HG03135 (cell line): ENCODE data around the gene SLC2A4RG.
"Not testable (repeated sequence)": the region's sequence is repeated elsewhere in the genome, so short reads cannot be mapped to it uniquely, and the experiment has no call there.

Source experiments
- ATAC-seq: cut with Tn5 transposase; IDR thresholded peaks from one replicate; pipeline ENCODE4 v1.9.1; 2021; ENCODE audit warnings: mild to moderate bottlenecking, moderate library complexity; ENCODE audit not compliant: unreplicated experiment

SLC2A4RG gene

DNA sequence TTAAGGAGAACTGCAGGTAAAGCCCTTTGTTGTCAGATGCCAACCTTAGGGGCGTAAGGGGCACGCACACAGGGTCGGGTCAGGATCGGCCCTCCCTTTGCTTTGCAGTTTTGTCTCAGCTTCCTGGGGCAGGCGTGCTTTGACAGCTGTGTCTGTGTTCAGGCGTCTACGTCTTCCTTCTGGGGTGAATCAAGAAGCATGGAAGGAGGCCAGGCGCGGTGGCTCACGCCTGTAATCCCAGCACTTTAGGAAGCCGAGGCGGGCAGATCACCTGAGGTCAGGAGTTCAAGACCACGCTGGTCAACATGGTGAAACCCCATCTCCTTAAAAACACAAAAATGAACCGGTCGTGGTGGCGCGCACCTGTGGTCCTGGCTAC is 30.4 kb upstream of the SLC2A4RG start:
- no peak for ATAC-seq

DNA sequence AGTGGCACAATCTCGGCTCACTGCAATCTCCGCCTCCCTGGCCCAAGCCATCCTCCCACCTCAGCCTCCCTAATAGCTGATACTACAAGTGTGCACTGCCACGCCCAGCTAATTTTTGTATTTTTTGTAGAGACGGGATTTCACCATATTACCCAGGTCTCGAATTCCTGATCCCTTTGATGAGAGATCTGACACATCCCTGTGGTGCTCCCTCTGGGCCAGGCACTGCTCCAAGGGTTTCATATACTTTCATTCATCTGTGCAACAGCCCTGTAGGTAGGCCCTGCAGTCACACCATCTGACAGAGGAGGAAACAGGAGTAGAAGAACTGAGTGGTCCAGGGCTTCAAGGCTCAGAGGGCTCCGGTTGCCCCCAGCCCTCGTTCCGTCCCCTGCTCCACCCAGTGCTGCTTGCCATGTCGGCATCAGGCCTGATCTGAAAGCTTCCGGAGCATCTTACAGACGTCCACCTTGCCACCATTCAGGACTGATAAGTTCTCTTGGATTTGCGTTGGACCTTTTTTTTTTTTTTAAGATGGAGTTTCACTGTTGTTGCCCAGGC is 28.4 kb upstream of the SLC2A4RG start:
- no peak for ATAC-seq

DNA sequence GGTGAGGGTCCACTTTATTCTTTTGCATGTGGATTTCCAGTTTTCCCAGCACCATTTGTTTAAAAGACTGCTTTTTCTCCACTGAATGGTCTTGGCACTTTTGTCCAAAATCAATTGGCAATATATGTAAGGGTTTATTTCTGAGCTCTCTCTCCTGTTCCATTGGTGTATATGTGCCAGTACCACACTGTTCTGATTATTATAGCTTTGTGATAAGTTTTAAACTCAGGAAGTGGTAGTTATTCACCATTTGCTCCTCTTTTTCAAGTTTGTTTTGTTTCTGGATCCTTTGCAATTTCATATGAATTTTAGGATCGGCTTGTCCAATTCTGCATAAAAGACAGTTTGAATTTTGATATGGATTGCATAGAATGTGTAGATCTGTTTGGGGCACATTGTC is 27.4 kb upstream of the SLC2A4RG start:
- ATAC-seq = no peak

DNA sequence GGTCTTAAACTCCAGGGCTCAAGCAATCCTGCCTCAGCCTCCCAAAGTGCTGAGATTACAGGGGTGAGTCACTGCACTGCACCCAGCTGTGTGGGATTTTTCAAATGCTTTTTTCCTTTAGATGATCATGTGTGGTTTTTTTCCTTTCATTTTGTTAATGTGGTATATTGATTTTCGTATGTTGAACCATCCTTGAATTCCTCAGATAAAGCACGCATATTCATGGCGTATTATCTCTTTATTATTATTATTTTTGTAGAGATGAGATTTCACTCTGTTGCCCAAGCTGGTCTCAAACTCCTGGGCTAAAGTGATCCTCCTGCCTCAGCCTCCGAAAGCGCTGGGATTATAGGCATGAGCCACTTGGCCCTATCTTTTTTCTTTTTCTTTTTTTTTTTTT is 24.7 kb upstream of the SLC2A4RG start:
- ATAC-seq = no peak

DNA sequence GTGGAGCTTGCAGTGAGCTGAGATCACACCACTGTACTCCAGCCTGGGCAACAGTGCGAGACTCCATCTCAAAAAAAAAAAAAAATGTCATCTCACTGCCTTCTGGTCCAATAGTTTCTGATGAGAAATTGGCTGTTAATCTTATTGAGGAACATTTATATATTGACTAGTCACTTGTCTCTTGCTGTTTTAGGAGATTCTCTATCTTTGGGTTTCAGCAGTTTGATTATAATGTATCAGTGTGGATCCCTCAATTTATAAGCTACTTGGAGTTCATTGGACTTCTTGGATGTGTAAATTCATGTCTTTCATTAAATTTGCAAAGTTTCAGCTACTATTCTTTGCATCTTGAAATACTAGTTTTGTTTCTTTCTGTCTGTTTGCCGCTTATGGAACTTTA is 20.6 kb upstream of the SLC2A4RG start:
- ATAC-seq = no peak

DNA sequence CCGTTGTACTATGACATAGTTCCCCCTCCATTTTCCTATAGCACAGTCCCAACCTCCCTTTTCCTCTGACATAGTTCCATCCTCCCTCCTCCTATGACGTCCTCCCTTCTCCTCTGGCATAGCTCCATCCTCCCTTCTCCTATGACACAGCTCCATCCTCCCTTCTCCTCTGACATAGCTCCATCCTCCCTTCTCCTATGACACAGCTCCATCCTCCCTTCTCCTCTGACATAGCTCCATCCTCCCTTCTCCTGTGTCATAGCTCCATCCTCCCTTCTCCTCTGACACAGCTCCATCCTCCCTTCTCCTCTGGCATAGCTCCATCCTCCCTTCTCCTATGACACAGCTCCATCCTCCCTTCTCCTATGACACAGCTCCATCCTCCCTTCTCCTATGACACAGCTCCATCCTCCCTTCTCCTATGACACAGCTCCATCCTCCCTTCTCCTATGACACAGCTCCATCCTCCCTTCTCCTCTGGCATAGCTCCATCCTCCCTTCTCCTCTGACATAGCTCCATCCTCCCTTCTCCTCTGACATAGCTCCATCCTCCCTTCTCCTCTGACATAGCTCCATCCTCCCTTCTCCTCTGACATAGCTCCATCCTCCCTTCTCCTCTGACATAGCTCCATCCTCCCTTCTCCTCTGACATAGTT is 16.5 kb upstream of the SLC2A4RG start:
- ATAC-seq = not testable (repeated sequence)

DNA sequence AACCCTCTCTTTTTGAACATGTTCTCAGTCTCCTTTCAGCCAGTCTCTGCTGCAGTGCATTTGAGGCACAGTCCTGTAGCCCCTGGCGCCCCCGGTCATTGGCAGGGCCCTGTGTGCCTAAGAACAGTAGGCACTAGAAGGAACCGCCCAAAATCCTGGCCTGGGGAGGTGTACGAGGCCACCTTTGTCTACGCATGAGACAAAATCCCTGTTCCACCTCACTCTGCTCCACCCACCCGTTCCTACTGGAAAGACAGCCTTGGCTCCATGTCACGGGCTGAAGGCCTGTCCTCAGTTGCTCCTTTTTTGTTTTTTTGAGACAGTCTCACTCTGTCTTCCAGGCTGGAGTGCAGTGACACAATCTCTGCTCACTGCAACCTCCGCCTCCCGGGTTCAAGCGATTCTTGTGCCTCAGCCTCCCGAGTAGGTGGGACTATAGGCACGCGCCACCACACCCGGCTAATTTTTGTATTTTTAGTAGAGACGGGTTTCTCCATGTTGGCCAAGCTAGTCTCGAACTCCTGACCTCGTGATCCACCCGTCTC is 9.3 kb upstream of the SLC2A4RG start:
- ATAC-seq = not testable (repeated sequence)

DNA sequence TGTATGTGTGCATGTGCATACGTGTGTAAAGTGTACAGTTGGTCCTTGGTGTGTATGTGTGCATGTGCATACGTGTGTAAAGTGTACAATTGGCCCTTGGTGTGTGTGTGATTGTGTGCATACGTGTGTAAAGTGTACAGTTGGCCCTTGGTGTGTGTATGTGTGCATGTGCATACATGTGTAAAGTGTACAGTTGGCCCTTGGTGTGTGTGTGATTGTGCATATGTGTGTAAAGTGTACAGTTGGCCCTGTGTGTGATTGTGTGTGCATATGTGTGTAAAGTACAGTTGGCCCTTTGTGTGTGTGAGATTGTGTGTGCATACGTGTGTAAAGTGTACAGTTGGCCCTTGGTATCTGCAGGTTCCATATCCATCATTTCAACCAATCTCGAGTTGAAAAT is 8.2 kb upstream of the SLC2A4RG start:
- no peak for ATAC-seq

DNA sequence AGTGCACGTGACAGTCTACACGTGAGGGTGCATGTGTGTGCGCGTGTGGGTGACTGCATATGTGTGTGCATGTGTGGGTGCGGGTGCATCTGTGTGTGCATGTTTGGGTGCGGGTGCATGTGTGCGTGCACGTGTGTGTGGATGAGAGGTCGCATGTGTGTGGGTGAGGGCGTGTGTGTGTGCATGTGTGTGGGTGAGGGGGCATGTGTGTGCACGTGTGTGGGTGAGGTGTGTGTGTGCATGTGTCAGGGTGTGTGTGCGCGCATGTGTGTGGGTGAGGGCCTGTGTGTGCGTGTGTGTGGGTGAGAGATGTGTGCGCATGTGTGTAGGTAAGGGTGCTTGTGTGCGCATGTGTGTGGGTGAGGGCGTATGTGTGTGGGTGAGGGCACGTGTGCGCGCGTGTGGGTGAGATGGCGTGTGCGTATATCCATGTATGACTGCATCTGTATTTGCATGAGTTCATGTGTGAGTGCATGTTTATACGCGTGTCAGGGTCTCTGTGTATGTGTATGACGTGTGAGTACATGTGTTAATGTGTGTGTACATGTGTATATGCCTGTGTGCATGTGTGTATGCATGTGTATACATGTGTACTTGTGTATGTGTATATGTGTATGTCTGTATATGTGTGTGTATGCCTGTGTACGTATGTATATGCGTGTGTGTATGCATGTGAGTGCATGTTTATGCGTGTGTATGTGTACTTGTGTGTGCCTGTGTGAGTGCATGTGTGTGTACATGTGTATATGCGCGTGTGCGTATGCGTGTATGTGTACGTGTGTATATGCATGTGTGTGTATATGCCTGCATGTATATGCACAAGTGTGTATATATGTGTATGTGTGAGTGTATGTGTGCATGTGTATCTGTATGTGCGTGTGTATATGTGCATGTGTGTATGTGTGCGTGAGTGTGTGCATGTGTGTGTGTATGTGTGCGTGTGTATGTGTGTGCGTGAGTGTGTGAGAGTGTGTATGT is 7.2 kb upstream of the SLC2A4RG start:
- ATAC-seq = no peak

DNA sequence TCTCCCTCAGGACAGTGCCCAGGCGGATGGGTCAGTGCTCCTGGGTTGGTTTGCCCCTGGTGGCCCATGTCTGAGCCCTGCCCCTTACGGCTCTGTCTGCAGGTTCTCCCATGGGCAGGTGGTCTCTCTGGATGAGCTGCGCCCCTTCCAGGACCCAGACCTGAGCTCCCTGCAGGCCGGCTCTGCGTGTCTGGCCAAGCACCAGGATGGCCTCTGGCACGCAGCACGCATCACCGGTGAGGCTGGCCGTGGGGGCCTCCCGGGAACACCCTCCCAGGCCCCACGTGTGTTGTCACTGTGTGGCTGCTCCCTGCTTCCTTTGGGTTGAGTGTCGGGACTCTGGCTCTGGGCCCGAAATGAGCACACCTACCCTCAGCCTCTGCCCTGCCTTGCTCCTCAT is 6.5 kb upstream of the SLC2A4RG start:
- no peak for ATAC-seq

DNA sequence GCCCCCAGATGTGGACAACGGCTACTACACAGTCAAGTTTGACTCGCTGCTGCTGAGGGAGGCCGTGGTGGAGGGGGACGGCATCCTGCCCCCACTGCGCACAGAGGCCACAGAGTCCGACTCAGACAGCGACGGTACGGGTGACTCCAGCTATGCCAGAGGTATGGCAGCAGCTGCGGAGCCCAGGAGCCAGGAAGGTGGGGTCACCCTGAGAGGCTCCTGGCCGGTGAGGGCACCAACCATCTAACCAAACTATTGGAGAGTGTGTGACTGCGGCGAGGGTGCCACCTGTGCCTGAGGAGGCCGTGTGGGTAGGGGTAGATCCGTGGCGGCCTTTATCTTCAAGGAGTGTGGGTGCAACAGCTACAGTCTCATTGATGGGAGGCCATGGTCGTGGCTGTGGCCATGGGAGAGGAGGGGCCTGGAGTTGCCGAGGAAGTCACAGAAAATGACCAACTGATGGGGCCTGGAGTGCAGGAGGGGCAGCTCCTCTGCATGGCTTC is 5.9 kb upstream of the SLC2A4RG start:
- ATAC-seq = no peak

DNA sequence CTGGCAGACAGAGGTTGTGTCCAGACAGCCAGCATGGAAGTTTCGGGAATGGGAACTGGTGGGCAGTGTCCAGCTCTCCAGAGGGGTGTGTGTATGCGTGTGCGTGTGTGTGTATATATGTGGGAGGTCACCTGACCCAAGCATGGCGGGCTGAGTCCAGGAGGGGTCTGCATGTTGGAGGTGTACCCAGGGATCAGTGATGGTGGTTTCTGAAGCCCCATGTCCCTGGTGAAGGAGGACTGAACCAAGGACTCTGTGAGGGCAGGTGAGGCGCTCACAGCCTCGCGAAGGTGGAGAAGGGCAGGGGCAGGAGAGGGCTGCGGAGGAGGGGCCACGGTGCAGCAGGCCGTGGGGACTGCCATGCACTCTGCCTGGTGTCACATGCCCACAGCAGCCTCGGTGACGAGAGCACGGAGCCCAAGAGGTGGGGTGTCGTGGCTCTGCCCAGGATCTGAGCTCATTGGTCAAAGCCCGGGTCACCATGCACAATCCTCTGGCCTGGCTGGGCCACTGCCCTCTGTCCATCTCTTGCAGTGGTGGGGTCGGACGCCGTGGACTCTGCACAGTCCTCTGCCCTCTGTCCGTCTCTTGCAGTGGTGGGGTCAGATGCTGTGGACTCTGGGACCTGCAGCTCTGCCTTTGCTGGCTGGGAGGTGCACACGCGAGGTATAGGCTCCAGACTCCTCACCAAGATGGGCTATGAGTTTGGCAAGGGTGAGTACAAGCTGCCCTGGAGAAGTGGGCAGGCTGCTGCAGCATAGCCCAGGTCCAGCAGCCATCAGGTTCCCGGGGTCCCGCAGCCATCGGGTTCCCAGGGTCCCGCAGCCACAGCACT is 5.2 kb upstream of the SLC2A4RG start:
- no peak for ATAC-seq

DNA sequence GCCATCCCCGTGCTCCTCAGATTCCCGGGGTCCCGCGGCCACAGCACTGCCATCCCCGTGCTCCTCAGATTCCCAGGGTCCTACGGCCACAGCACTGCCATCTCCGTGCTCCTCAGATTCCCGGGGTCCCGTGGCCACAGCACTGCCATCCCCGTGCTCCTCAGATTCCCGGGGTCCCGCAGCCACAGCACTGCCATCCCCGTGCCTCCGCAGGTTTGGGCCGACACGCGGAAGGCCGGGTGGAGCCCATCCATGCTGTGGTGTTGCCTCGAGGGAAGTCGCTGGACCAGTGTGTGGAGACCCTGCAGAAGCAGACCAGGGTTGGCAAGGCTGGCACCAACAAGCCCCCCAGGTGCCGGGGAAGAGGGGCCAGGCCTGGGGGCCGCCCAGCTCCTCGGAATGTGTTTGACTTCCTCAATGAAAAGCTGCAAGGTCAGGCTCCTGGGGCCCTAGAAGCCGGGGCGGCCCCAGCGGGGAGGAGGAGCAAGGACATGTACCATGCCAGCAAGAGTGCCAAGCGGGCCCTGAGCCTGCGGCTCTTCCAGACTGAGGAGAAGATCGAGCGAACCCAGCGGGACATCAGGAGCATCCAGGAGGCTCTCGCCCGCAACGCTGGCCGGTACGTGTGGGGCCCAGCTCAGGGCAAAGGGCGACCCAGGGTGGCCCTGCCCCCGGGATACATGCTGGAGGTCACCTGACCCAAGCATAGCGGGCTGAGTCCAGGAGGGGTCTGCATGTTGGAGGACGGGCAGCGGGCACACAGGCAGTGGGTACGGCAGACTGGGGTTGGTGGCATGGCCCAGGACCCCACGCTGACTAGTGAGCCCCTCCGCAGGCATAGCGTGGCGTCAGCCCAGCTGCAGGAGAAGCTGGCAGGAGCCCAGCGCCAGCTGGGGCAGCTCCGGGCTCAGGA is 4.4 kb upstream of the SLC2A4RG start:
- no peak for ATAC-seq

DNA sequence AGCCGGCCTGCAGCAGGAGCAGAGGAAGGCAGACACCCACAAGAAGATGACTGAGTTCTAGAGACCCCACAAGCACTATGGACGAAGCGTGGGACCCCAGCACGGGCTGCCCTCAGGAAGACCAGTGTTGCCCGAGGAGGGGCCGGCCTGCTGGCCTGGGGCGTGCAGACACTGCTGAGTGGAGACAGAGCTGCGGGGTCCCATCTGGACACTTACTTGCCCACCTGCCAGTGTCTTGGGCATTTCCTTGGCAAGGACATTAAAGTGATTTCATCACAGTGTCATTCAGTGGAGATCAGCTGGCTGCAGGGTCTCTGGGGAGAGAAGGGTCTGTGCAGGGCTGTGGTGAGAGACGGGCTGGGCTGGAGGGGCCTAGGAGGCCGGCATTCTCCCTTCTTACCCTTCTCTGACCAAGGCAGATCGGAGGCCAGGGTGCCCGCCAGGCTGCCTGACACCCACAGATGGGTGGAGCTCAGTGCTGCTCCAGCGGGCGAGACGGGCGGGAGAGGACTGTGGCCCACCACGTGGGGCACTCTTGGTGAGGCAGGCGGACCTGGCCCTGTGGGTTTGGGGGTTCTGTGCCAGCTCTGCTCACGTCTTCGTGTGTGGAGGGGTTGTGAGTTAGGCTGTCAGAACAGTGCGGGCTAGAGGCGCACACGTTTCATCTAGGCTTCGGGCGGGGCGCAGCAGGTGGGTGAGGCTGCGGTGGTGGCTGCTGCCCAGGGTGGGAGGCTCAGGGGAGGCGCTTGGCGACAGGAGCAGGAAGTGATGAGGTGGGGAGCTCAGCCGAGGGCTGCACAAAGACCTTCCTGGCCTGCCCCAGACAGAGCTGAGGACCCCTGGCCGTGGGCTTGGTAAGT is 3.5 kb upstream of the SLC2A4RG start, which contains the start of gene LIME1:
Gene LIME1, plus strand, starts transcription at position 806 of the 860 bp plus-strand sequence. CDS start 886 bp downstream, outside the sequence.
- no peak for ATAC-seq

DNA sequence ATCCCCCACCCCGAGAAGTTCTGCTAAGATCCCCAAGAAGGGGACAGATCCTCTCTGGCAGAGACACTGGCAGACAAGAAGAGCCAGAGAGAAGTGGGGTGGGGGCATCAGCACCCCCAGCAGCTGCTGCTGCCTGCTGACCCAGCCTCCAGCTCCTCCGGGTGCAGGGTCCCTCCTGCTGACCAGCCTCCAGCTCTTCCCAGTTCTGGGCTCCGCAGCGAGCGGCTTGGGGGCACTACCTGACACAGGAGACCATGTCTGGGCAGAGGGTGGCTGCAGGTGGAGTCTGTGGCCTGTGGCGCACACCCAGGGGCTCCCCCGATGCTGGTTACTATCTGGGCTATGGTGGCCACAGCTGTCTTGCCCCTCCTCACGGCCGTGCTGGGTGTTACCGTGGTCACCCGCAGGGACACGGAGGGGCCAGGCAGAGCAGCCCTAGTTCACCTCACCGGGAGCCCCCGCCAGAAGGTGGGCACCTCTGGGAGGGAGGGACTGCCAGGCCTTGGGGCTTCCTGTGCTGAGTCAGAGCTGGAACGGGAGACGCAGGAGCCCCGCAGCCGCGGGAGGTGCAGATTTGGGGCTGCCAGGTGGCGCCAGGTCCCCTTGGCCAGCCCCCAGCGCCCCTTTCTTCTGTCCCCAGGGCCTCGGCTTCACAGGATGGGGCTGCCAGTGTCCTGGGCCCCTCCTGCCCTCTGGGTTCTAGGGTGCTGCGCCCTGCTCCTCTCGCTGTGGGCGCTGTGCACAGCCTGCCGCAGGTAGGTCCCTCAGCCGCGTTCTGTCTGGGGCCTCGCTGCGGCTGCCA is 2.5 kb upstream of the SLC2A4RG start:
- no peak for ATAC-seq

DNA sequence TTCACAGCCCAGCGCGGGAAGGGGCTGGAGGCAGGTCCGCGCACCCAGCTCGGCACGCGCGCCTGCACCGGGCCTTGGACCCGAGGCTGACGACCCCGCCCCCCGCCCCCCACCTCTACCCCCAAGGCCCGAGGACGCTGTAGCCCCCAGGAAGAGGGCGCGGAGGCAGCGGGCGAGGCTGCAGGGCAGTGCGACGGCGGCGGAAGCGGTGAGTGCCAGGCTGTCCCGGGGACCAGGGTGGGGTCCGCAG is 2.0 kb upstream of the SLC2A4RG start:
- ATAC-seq = no peak

DNA sequence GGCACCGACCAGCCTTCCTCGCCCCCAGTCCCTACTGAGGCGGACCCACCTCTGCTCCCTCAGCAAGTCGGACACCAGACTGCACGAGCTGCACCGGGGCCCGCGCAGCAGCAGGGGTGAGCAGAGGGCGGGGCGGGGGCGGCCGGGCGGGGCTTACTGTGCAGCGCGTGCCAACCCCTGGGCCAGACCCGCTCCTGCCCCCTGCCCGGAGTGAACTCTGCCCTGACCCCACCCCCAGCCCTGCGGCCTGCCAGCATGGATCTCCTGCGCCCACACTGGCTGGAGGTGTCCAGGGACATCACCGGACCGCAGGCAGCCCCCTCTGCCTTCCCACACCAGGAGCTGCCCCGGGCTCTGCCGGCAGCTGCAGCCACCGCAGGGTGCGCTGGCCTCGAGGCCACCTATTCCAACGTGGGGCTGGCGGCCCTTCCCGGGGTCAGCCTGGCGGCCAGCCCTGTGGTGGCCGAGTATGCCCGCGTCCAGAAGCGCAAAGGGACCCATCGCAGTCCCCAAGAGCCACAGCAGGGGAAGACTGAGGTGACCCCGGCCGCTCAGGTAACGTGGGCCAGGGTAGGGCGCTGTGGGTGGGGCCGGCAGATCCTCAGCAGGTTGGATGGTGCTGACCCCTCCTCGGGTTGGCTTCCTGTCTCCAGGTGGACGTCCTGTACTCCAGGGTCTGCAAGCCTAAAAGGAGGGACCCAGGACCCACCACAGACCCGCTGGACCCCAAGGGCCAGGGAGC is 1.5 kb upstream of the SLC2A4RG start:
- no peak for ATAC-seq
